Keratinocyte (primary cell): ENCODE measurements around the gene LRP1B. TPM values are rescaled to one million over a fixed set of nuclear protein-coding genes. Genes with fewer than 3 reads are reported as not detected.

Experiments used
- DNase-seq: peaks from one replicate; pipeline ENCODE4 v3.0.0-alpha.2; 2011; ENCODE audit warnings: low read depth, missing footprints, low spot score
- FAIRE-seq: peaks from 2 replicates; lab custom pipeline; 2011; peaks lifted over from hg19 to GRCh38; lab: Jason Lieb, UNC
- H2AFZ ChIP-seq: 2 replicates; pipeline ENCODE4 v1.6.0; 2012; ENCODE audit warnings: low read length, control low read depth, inconsistent platforms; ENCODE audit not compliant: control insufficient read depth
- H3K27ac ChIP-seq: 2 replicates; pipeline ENCODE4 v1.5.1; 2011; ENCODE audit warnings: low read length; ENCODE audit not compliant: control insufficient read depth, insufficient read depth
- H3K27me3 ChIP-seq: 3 replicates; pipeline ENCODE4 v1.6.0; 2011; ENCODE audit warnings: low read length; ENCODE audit not compliant: control insufficient read depth, insufficient read depth; ENCODE audit errors: extremely low read depth
- H3K36me3 ChIP-seq, 2 experiments: 2 replicates in 1 of 2; 3 replicates in 1 of 2; pipeline ENCODE4 v1.5.1; 2011; ENCODE audit warnings: low read length in 2 of 2, mild to moderate bottlenecking in 1 of 2; ENCODE audit not compliant: control insufficient read depth in 2 of 2, insufficient read depth in 2 of 2; ENCODE audit errors: extremely low read depth in 1 of 2
- H3K4me1 ChIP-seq: 3 replicates; pipeline ENCODE4 v1.5.1; 2011; ENCODE audit warnings: low read length; ENCODE audit not compliant: control insufficient read depth, insufficient read depth; ENCODE audit errors: extremely low read depth
- H3K4me2 ChIP-seq: 3 replicates; pipeline ENCODE4 v1.6.0; 2011; ENCODE audit warnings: low read depth, low read length; ENCODE audit not compliant: control insufficient read depth, insufficient read depth; ENCODE audit errors: extremely low read depth
- H3K4me3 ChIP-seq, 3 experiments: fragments of 200-600 bp in 1 of 3; sonication (generic) in 1 of 3; 2 replicates in 2 of 3; 3 replicates in 1 of 3; pipeline ENCODE4 v1.5.1; 2011 to 2016; ENCODE audit warnings: low read length in 3 of 3, mild to moderate bottlenecking in 3 of 3, control low read depth in 2 of 3, inconsistent platforms in 1 of 3, low read depth in 1 of 3, mixed read lengths in 1 of 3, mixed run types in 1 of 3, moderate library complexity in 1 of 3; ENCODE audit not compliant: control insufficient read depth in 2 of 3, insufficient read depth in 2 of 3; ENCODE audit errors: extremely low read depth in 1 of 3
- H3K79me2 ChIP-seq: 2 replicates; pipeline ENCODE4 v1.6.0; 2012; ENCODE audit warnings: low read length; ENCODE audit not compliant: control insufficient read depth, insufficient read depth
- H3K9ac ChIP-seq: 3 replicates; pipeline ENCODE4 v1.6.0; 2011; ENCODE audit warnings: low read length; ENCODE audit not compliant: control insufficient read depth, insufficient read depth; ENCODE audit errors: extremely low read depth
- H3K9me1 ChIP-seq: 3 replicates; pipeline ENCODE4 v1.6.0; 2011; ENCODE audit warnings: low read length; ENCODE audit not compliant: control insufficient read depth, insufficient read depth; ENCODE audit errors: extremely low read depth
- H3K9me3 ChIP-seq: 2 replicates; pipeline ENCODE4 v1.5.1; 2012; ENCODE audit warnings: low read depth, low read length; ENCODE audit not compliant: control insufficient read depth
- H4K20me1 ChIP-seq: 3 replicates; pipeline ENCODE4 v1.6.0; 2011; ENCODE audit warnings: low read length; ENCODE audit not compliant: control insufficient read depth, insufficient read depth; ENCODE audit errors: extremely low read depth
- CTCF ChIP-seq, 3 experiments: IDR thresholded peaks in 1 of 3; conservative IDR thresholded peaks in 1 of 3; optimal IDR thresholded peaks in 1 of 3; 2 replicates in 2 of 3; 3 replicates in 1 of 3; pipeline versions ENCODE3 to v1.5.1; 2011; ENCODE audit warnings: low read length in 3 of 3, mild to moderate bottlenecking in 3 of 3, moderate library complexity in 2 of 3, control low read depth in 1 of 3, inconsistent platforms in 1 of 3; ENCODE audit not compliant: insufficient read depth in 2 of 3; ENCODE audit errors: extremely low read depth in 1 of 3
- EZH2 ChIP-seq: IDR thresholded peaks from one replicate; pipeline ENCODE4 v1.6.1; 2012; ENCODE audit warnings: inconsistent platforms, mild to moderate bottlenecking, low read length, moderate library complexity
- dilution Hi-C: fragments of 300-500 bp; cut with MboI; formaldehyde crosslinking; loops from one replicate; pipeline ENCODE4 v1.7.0; 2020; ENCODE audit warnings: low sequenced_read_pairs; ENCODE audit not compliant: extremely low pct_ligation_motif_present
- polyA plus RNA-seq, 5 experiments: library from polyadenylated mRNA; depleted of rRNA in 3 of 5; stranded (reverse) in 3 of 5; stranded (forward) in 1 of 5; unstranded in 1 of 5; fragments of >200 nt; gene quantifications; 1 replicate in 1 of 5; 2 replicates in 3 of 5; 3 replicates in 1 of 5; pipeline versions ENCODE4 v1.2.1 to v1.2.3, GENCODE V29; 2011 to 2012; ENCODE audit warnings: missing spikeins in 2 of 5, low read depth in 1 of 5, low replicate concordance in 1 of 5

The LRP1B gene
- polyA plus RNA-seq, 1 donor (not counting 4 experiments of a cell fraction or from before 2014, with no cell fraction given) = not detected

DNA sequence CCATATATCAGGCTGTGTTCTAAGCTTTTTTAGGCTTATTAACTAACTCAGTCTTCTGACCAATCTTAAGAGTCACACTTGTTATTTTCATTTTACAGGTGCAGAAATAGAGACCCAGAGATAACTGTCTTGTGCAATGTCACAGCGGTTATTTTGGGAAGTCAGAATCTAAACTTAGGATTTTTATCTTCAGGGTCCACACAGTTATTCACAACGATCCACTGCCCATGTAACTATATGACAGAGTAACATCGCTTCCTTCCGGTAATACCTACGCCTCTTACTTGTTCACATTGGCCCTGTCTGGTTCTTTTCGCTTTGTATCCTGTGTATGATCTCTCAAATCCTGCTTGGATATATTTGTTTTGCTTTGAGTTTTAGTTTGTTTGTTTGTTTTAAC, 631.7 kb downstream of the LRP1B start:
- DNase-seq = no peak
- no peak for FAIRE-seq
- no peak overlapping the region for H3K27ac ChIP-seq
- dilution Hi-C loops = no loop called here
- H3K4me3 ChIP-seq = no peak overlapping the region
- H3K4me2 ChIP-seq = no peak overlapping the region
- H3K4me1 ChIP-seq = no peaks in the 10 kb centered on the region
- H3K36me3 ChIP-seq = no peaks in the 10 kb centered on the region
- H3K79me2 ChIP-seq = no peaks in the 10 kb centered on the region
- H2AFZ ChIP-seq = no peak overlapping the region
- no peak overlapping the region for H3K9ac ChIP-seq
- H3K9me1 ChIP-seq = no peaks in the 10 kb centered on the region
- TF ChIP-seq CTCF (optimal IDR thresholded peaks at IDR 0.05 in 1 of 3, IDR thresholded peaks at IDR 0.05 in 1 of 3, conservative IDR thresholded peaks at IDR 0.05 in 1 of 3; ENCODE audit: extremely low read depth in 1 of 3, insufficient read depth in 2 of 3, low read length in 3 of 3) = no peak
- no peaks in the 10 kb centered on the region for H3K27me3 ChIP-seq
- no peaks in the 10 kb centered on the region for H3K9me3 ChIP-seq
- H4K20me1 ChIP-seq = no peaks in the 10 kb centered on the region

DNA sequence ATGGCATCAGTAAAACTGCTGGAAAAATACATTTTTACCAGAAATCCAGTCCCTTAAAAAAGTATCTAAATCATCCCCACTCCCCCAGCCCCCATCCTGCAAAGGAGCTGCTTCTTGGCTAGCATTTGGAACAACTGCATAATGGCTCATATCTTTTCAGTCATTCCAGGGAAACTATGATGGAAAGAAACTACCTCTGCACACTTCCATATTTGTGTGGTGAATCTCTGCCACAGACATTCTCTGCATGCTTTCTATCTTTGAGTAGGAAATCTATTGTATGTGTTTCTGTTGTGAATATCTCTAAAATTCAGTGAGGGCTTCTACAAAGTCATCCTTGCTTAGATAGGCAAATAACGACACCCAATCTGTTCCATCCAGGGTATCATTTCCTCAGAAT, 632.3 kb downstream of the LRP1B start:
- no peak overlapping the region for H3K4me2 ChIP-seq
- dilution Hi-C loops = no loop called here

More for the DNA sequence above, 632.3 kb downstream of the LRP1B start:
- no peak for TF ChIP-seq CTCF (optimal IDR thresholded peaks at IDR 0.05 in 1 of 3, IDR thresholded peaks at IDR 0.05 in 1 of 3, conservative IDR thresholded peaks at IDR 0.05 in 1 of 3; ENCODE audit: extremely low read depth in 1 of 3, insufficient read depth in 2 of 3, low read length in 3 of 3)
- no peak for TF ChIP-seq EZH2
- Histone ChIP-seq H3K9ac (no peak overlapping the region), H3K36me3 (no peaks in the 10 kb centered on the region), H3K79me2 (no peaks in the 10 kb centered on the region), H3K9me3 (no peaks in the 10 kb centered on the region), H3K4me3 (no peak overlapping the region), H3K9me1 (no peaks in the 10 kb centered on the region), H4K20me1 (no peaks in the 10 kb centered on the region), H3K4me1 (no peaks in the 10 kb centered on the region), H3K27ac (no peak overlapping the region), H3K27me3 (no peaks in the 10 kb centered on the region), H2AFZ (no peak overlapping the region)
- DNase-seq (no peak), FAIRE-seq (no peak)
